GM12878 (cell line): ENCODE data around the gene EHBP1L1. TPM values are rescaled to one million over a fixed set of nuclear protein-coding genes. Genes with fewer than 3 reads are reported as not detected.

Experiments
- ATAC-seq: fragments of 200-7000 bp; cut with Tn5 transposase; 3 replicates; pipeline ENCODE4 v1.9.1; 2020; ENCODE audit warnings: mild to moderate bottlenecking, moderate library complexity
- BruUV-seq: library from RNA; stranded (reverse); fragments of 400-500 nt; replicated peaks from 2 replicates; lab custom pipeline; 2021; lab: Mats Ljungman, UMichigan
- CTCF ChIA-PET: fragments of 300-600 bp; sonication (Branson Sonifier 250); formaldehyde crosslinking; extraction: SDS; loops from one replicate; lab custom pipeline; 2021; ENCODE audit warnings: inconsistent platforms; lab: Yijun Ruan, JAX
- POLR2A ChIA-PET: fragments of 350-600 bp; formaldehyde crosslinking; extraction: SDS; loops from one replicate; lab custom pipeline; 2021; ENCODE audit warnings: inconsistent platforms; lab: Charles Lee
- RAD21 ChIA-PET: fragments of 300-600 bp; sonication (Branson Sonifier 250); formaldehyde crosslinking; loops from one replicate; lab custom pipeline; 2023; ENCODE audit warnings: antibody characterized with exemption; ENCODE audit not compliant: unreplicated experiment; lab: Charles Lee
- SMC1A ChIA-PET: fragments of 300-600 bp; sonication (Branson Sonifier 250); formaldehyde crosslinking; loops from one replicate; lab custom pipeline; 2023; ENCODE audit not compliant: unreplicated experiment, uncharacterized antibody; lab: Charles Lee
- DNase-seq: peaks from one replicate; pipeline ENCODE4 v3.0.0-alpha.2; 2011; ENCODE audit warnings: low read depth, low spot score
- FAIRE-seq: peaks from 3 replicates; lab custom pipeline; 2011; peaks lifted over from hg19 to GRCh38; lab: Jason Lieb, UNC
- H2AFZ ChIP-seq: 2 replicates; pipeline ENCODE4 v1.6.0; 2011; ENCODE audit warnings: low read depth, low read length, control low read depth; ENCODE audit not compliant: control insufficient read depth
- H3K27ac ChIP-seq: 2 replicates; pipeline ENCODE4 v1.5.1; 2011; ENCODE audit warnings: control low read depth; ENCODE audit not compliant: control insufficient read depth, insufficient read depth
- H3K27me3 ChIP-seq, 2 experiments: replicated peaks in 1 of 2; 2 replicates each; pipeline versions ENCODE4 v1.6.0 to v1.6.1; 2011; ENCODE audit warnings: low read length in 1 of 2; ENCODE audit not compliant: control insufficient read depth in 2 of 2, insufficient read depth in 2 of 2
- H3K36me3 ChIP-seq, 2 experiments: 2 replicates each; pipeline ENCODE4 v1.5.1; 2011; ENCODE audit warnings: low read length in 1 of 2; ENCODE audit not compliant: control insufficient read depth in 2 of 2, insufficient read depth in 2 of 2
- H3K4me1 ChIP-seq: 2 replicates; pipeline ENCODE4 v1.6.1; 2011; ENCODE audit warnings: mild to moderate bottlenecking, low read length, moderate library complexity, mixed read lengths; ENCODE audit not compliant: control insufficient read depth, insufficient read depth
- H3K4me2 ChIP-seq: 2 replicates; pipeline ENCODE4 v1.6.0; 2011; ENCODE audit warnings: control low read depth; ENCODE audit not compliant: control insufficient read depth, insufficient read depth
- H3K4me3 ChIP-seq: fragments of 200-600 bp; sonication (generic); 2 replicates; pipeline ENCODE4 v1.5.1; 2016
- H3K79me2 ChIP-seq: 2 replicates; pipeline ENCODE4 v1.6.0; 2011; ENCODE audit warnings: low read length; ENCODE audit not compliant: control insufficient read depth, insufficient read depth
- H3K9ac ChIP-seq: 2 replicates; pipeline ENCODE4 v1.8.0; 2011; ENCODE audit warnings: low read length, control low read depth, mixed read lengths; ENCODE audit not compliant: control insufficient read depth, insufficient read depth
- H3K9me3 ChIP-seq: replicated peaks from 3 replicates; pipeline ENCODE4 v1.5.1; 2011; ENCODE audit warnings: mild to moderate bottlenecking, low read length; ENCODE audit not compliant: control insufficient read depth, insufficient read depth
- H4K20me1 ChIP-seq: 2 replicates; pipeline ENCODE4 v1.6.0; 2011; ENCODE audit not compliant: control insufficient read depth, insufficient read depth
- ATF7 ChIP-seq: fragments of 450-650 bp; IDR thresholded peaks from 2 replicates; pipeline ENCODE4 v1.6.1; 2016; ENCODE audit warnings: low read depth, mild to moderate bottlenecking
- CBFB ChIP-seq: IDR thresholded peaks from 2 replicates; pipeline ENCODE4 v1.6.1; 2016; ENCODE audit warnings: antibody characterized with exemption, low read depth
- CHD1 ChIP-seq: IDR thresholded peaks from 2 replicates; pipeline ENCODE4 v1.6.1; 2012; ENCODE audit warnings: low read depth, low read length, improper control_type of control experiment
- CHD4 ChIP-seq: fragments of 200-600 bp; sonication (generic); IDR thresholded peaks from 2 replicates; pipeline ENCODE4 v1.6.1; 2016; ENCODE audit warnings: mild to moderate bottlenecking
- ETV6 ChIP-seq, 2 experiments: fragments of 450-650 bp in 1 of 2; IDR thresholded peaks in 1 of 2; conservative IDR thresholded peaks in 1 of 2; 2 replicates each; pipeline ENCODE4 v1.6.1; 2014; ENCODE audit warnings: antibody characterized with exemption in 1 of 2, borderline replicate concordance in 1 of 2, low read depth in 1 of 2, mild to moderate bottlenecking in 1 of 2, moderate library complexity in 1 of 2
- GABPA ChIP-seq: IDR thresholded peaks from 2 replicates; pipeline ENCODE4 v1.6.1; 2014; ENCODE audit warnings: antibody characterized with exemption, low read depth, mild to moderate bottlenecking, inconsistent platforms
- HDAC2 ChIP-seq: fragments of 200-600 bp; sonication (generic); IDR thresholded peaks from 2 replicates; pipeline ENCODE4 v1.6.1; 2017
- HDAC6 ChIP-seq: fragments of 200-600 bp; sonication (generic); IDR thresholded peaks from one replicate; pipeline ENCODE4 v1.8.0; 2017; ENCODE audit warnings: antibody characterized with exemption; ENCODE audit not compliant: unreplicated experiment
- POLR2A ChIP-seq: IDR thresholded peaks from 2 replicates; pipeline ENCODE4 v1.6.1; 2011; ENCODE audit warnings: low read depth, mild to moderate bottlenecking, low read length
- RFX5 ChIP-seq: IDR thresholded peaks from 2 replicates; pipeline ENCODE4 v1.6.1; 2011; ENCODE audit warnings: low read depth, low read length, improper control_type of control experiment
- SMARCA5 ChIP-seq: fragments of 450-650 bp; IDR thresholded peaks from 2 replicates; pipeline ENCODE4 v1.6.1; 2017; ENCODE audit warnings: mild to moderate bottlenecking
- SREBF2 ChIP-seq: IDR thresholded peaks from 2 replicates; pipeline ENCODE4 v1.6.1; 2012; ENCODE audit warnings: mild to moderate bottlenecking, low read length
- STAT3 ChIP-seq: IDR thresholded peaks from 2 replicates; pipeline ENCODE4 v1.6.1; 2011; ENCODE audit warnings: low read depth, low read length, improper control_type of control experiment
- TCF3 ChIP-seq: IDR thresholded peaks from 2 replicates; pipeline ENCODE4 v1.6.1; 2012; ENCODE audit warnings: low read depth, mild to moderate bottlenecking, low read length, borderline replicate concordance; ENCODE audit not compliant: insufficient read depth
- WRNIP1 ChIP-seq: IDR thresholded peaks from 2 replicates; pipeline ENCODE4 v1.6.1; 2011; ENCODE audit warnings: low read depth, low read length, improper control_type of control experiment, borderline replicate concordance
- ZNF217 ChIP-seq: fragments of 450-650 bp; IDR thresholded peaks from 2 replicates; pipeline ENCODE4 v1.6.1; 2017; ENCODE audit warnings: antibody characterized with exemption, mild to moderate bottlenecking
- ZSCAN29 ChIP-seq: fragments of 450-650 bp; IDR thresholded peaks from 2 replicates; pipeline ENCODE4 v1.6.1; 2017; ENCODE audit warnings: mild to moderate bottlenecking, moderate library complexity
- WGBS: methylation state at CpG from one replicate; pipeline ENCODE4 v1.1.6; 2016; ENCODE audit warnings: low lambda C conversion rate; ENCODE audit not compliant: insufficient replicate concordance, insufficient coverage; ENCODE audit errors: missing lambda C conversion rate; 5-methylcytosine and 5-hydroxymethylcytosine counted together
- in situ Hi-C: fragments of 300-500 bp; cut with MboI; formaldehyde crosslinking; loops from 9 replicates; pipeline ENCODE4 v1.14.3; 2018; ENCODE audit warnings: mixed read lengths
- intact Hi-C: fragments of 100-400 bp; cut with micrococcal nuclease; formaldehyde crosslinking; loops from one replicate; pipeline ENCODE4 v1.14.2; 2022; ENCODE audit not compliant: unreplicated experiment
- polyA plus RNA-seq, 11 experiments: library from polyadenylated mRNA; depleted of rRNA in 4 of 11; unstranded in 6 of 11; stranded (reverse) in 5 of 11; fragments of >200 nt; fragmentation: Nextera tagmentation in 4 of 11; fragmentation: Illumina TruSeq in 1 of 11; extraction: Ambion mirVana in 4 of 11; extraction: Trizol in 1 of 11; gene quantifications; 1 replicate in 1 of 11; 2 replicates in 10 of 11; pipeline versions ENCODE4 v1.2.1 to v1.2.3, GENCODE V29; 2011 to 2016; ENCODE audit warnings: inconsistent platforms in 2 of 11, missing spikeins in 2 of 11, low read depth in 1 of 11
- total RNA-seq, 4 experiments: library from RNA; depleted of rRNA in 3 of 4; stranded (reverse); fragments of >200 nt in 3 of 4; fragmentation: Illumina TruSeq in 1 of 4; extraction: Trizol in 1 of 4; gene quantifications; 2 replicates each; pipeline versions ENCODE4 v1.2.1 to v1.2.3, GENCODE V29; 2013 to 2021
- TF ChIP-seq, protein P1 (sequence below): fragments of 450-650 bp; IDR thresholded peaks from 2 replicates; pipeline ENCODE4 v1.6.1; 2018; ENCODE audit warnings: borderline replicate concordance, mild to moderate bottlenecking; ENCODE audit not compliant: partially characterized antibody
- TF ChIP-seq, protein P2 (sequence below): fragments of 150-350 bp; IDR thresholded peaks from 2 replicates; pipeline ENCODE4 v1.6.1; 2016; ENCODE audit warnings: low read depth, low read length

EHBP1L1 gene
- total and polyA plus RNA-seq, 10 of the 15 experiments (the other 5 are each of a cell fraction or from before 2014, with no cell fraction given) = 0.06 to 99.4 (median 32.7) TPM

DNA sequence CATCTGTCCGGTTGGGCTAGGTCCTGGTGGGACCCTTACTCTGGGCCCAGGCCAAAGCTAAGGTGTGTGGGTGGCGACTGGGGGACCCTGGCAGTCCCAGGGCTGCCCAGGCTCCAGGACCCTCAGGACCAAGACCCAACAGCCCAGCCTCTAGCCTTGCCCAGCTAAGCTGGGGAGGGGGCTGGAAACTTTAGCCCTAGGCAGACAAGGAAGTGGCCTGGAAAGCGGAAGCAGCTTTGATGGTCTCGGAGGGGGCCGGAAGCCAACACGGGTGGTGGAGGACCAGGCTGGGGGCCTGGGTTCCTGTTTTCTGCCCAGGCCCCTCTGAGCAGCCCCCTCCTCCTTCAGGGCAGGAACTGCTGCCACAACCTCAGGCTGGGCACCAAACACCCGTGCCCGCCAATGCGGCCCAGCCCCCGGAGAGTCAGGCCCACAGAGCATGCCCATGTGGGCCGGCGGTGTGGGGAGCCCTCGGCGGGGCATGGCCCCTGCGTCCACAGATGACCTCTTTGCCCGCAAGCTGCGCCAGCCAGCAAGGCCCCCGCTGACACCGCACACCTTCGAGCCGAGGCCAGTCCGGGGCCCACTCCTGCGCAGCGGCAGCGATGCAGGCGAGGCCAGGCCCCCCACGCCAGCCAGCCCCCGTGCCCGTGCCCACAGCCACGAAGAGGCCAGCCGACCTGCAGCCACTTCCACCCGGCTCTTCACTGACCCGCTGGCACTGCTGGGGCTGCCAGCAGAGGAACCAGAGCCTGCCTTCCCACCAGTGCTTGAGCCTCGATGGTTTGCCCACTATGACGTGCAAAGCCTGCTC is 64.8 kb downstream of the EHBP1L1 start:
- Histone ChIP-seq H3K79me2 (peaks cover 42% of the 10 kb centered on the region), H3K9me3 (no peaks in the 10 kb centered on the region), H3K27me3 (no peaks in the 10 kb centered on the region), H3K4me2 (peak overlapping the region; percentile 99), H3K9ac (peak overlapping the region; percentile 92), H2AFZ (peak overlapping the region; percentile 28), H3K36me3 (peaks cover 11 to 31% of the 10 kb centered on the region in 2 experiments), H3K27ac (peak overlapping the region; percentile 89), H4K20me1 (no peaks in the 10 kb centered on the region), H3K4me3 (peak overlapping the region; percentile 85), H3K4me1 (peaks cover 34% of the 10 kb centered on the region)
- no peak for DNase-seq
- POLR2A ChIA-PET = interaction anchor here (0.9 to 7.6 kb wide), 12 partner anchors 13 to 250 kb away, joined by 3 to 100 read pairs (median 7); partner anchors contain the start of genes CCDC85B, EHBP1L1, PCNX3 and RELA
- peak; percentile 5 for ATAC-seq
- intact Hi-C loops = loop anchor here (1.0 kb wide), 1 partner anchor 23 kb away; no protein-coding TSS in a partner anchor
- in situ Hi-C loops = no loop called here
- FAIRE-seq = peak; percentile 80
- WGBS = 8% methylated on average over 31 of the region's 35 CpGs
- RAD21 ChIA-PET = interaction anchor here (0.7 to 1.7 kb wide), 5 partner anchors 12 to 139 kb away, joined by 3 to 8 read pairs (median 3); partner anchors contain the start of gene EHBP1L1
- SMC1A ChIA-PET = interaction anchor here (1.2 to 3.6 kb wide), 3 partner anchors 12 to 22 kb away, joined by 3 to 33 read pairs (median 14); partner anchors contain the start of gene RELA
- CTCF ChIA-PET = interaction anchor here (0.7 to 2.5 kb wide), 9 partner anchors 13 to 152 kb away, joined by 3 to 9 read pairs (median 3); no protein-coding TSS in a partner anchor
- no TSS peak for BruUV-seq
- no peak for TF ChIP-seq SREBF2
- TF ChIP-seq CBFB = no peak
- no peak for TF ChIP-seq CHD1
- no peak for TF ChIP-seq WRNIP1
- TF ChIP-seq CHD4 = no peak
- TF ChIP-seq, protein P1, sequence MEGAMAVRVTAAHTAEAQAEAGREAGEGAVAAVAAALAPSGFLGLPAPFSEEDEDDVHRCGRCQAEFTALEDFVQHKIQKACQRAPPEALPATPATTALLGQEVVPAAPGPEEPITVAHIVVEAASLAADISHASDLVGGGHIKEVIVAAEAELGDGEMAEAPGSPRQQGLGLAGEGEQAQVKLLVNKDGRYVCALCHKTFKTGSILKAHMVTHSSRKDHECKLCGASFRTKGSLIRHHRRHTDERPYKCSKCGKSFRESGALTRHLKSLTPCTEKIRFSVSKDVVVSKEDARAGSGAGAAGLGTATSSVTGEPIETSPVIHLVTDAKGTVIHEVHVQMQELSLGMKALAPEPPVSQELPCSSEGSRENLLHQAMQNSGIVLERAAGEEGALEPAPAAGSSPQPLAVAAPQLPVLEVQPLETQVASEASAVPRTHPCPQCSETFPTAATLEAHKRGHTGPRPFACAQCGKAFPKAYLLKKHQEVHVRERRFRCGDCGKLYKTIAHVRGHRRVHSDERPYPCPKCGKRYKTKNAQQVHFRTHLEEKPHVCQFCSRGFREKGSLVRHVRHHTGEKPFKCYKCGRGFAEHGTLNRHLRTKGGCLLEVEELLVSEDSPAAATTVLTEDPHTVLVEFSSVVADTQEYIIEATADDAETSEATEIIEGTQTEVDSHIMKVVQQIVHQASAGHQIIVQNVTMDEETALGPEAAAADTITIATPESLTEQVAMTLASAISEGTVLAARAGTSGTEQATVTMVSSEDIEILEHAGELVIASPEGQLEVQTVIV = no peak
- TF ChIP-seq ETV6 (conservative IDR thresholded peaks at IDR 0.05 in 1 of 2, IDR thresholded peaks at IDR 0.05 in 1 of 2; ENCODE audit: borderline replicate concordance in 1 of 2, low read depth in 1 of 2) = peak in 1 of 2 experiments; percentile 77; a peak in 1 of 4 replicates
- no peak; the same call in none of the 2 replicates for TF ChIP-seq POLR2A
- no peak for TF ChIP-seq RFX5
- no peak for TF ChIP-seq HDAC6
- TF ChIP-seq TCF3 = no peak
- TF ChIP-seq SMARCA5 = peak; percentile 53
- no peak for TF ChIP-seq STAT3
- peak; percentile 78; the same call in 1 of the 2 replicates for TF ChIP-seq GABPA
- no peak for TF ChIP-seq HDAC2
- TF ChIP-seq ATF7 = peak; percentile 33; the same call in 1 of the 2 replicates
- no peak for TF ChIP-seq ZSCAN29
- TF ChIP-seq ZNF217 = no peak
- TF ChIP-seq, protein P2, sequence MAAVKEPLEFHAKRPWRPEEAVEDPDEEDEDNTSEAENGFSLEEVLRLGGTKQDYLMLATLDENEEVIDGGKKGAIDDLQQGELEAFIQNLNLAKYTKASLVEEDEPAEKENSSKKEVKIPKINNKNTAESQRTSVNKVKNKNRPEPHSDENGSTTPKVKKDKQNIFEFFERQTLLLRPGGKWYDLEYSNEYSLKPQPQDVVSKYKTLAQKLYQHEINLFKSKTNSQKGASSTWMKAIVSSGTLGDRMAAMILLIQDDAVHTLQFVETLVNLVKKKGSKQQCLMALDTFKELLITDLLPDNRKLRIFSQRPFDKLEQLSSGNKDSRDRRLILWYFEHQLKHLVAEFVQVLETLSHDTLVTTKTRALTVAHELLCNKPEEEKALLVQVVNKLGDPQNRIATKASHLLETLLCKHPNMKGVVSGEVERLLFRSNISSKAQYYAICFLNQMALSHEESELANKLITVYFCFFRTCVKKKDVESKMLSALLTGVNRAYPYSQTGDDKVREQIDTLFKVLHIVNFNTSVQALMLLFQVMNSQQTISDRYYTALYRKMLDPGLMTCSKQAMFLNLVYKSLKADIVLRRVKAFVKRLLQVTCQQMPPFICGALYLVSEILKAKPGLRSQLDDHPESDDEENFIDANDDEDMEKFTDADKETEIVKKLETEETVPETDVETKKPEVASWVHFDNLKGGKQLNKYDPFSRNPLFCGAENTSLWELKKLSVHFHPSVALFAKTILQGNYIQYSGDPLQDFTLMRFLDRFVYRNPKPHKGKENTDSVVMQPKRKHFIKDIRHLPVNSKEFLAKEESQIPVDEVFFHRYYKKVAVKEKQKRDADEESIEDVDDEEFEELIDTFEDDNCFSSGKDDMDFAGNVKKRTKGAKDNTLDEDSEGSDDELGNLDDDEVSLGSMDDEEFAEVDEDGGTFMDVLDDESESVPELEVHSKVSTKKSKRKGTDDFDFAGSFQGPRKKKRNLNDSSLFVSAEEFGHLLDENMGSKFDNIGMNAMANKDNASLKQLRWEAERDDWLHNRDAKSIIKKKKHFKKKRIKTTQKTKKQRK = no peak
